HG03575 (cell line): Measurements from ENCODE around the gene LRRC4C.

Experiments used
- ATAC-seq: cut with Tn5 transposase; IDR thresholded peaks from one replicate; pipeline ENCODE4 v1.9.1; 2021; ENCODE audit not compliant: unreplicated experiment, insufficient number of reproducible peaks, low FRiP score; ENCODE audit errors: extremely low read depth

Gene LRRC4C

GRCh38 chr11:40149721-40150120 is 1309.7 kb downstream of the LRRC4C start:
- no peak for ATAC-seq

- no peak for ATAC-seq
Measured at GRCh38 chr11:40140560-40140959, 1318.9 kb downstream of the LRRC4C start.

GRCh38 chr11:40139536-40139935 is 1319.9 kb downstream of the LRRC4C start:
- no peak for ATAC-seq

- no peak for ATAC-seq
Measured at GRCh38 chr11:40139066-40139465, 1320.4 kb downstream of the LRRC4C start.

- ATAC-seq = no peak
Measured at GRCh38 chr11:40134820-40135570, 1324.5 kb downstream of the LRRC4C start.

GRCh38 chr11:40133498-40133897 is 1326.0 kb downstream of the LRRC4C start:
- no peak for ATAC-seq

- no peak for ATAC-seq
Measured at GRCh38 chr11:40132912-40133311, 1326.5 kb downstream of the LRRC4C start.

GRCh38 chr11:40130427-40130826 is 1329.0 kb downstream of the LRRC4C start:
- ATAC-seq = no peak

- no peak for ATAC-seq
Measured at GRCh38 chr11:40129266-40129665, 1330.2 kb downstream of the LRRC4C start.

- no peak for ATAC-seq
Measured at GRCh38 chr11:40125054-40125453, 1334.4 kb downstream of the LRRC4C start.

GRCh38 chr11:40119661-40120060 is 1339.8 kb downstream of the LRRC4C start:
- ATAC-seq = no peak

GRCh38 chr11:40118780-40119179 is 1340.7 kb downstream of the LRRC4C start:
- no peak for ATAC-seq

GRCh38 chr11:40118026-40118425 is 1341.4 kb downstream of the LRRC4C start:
- no peak for ATAC-seq

- no peak for ATAC-seq
Measured at GRCh38 chr11:40104941-40105550, 1354.4 kb downstream of the LRRC4C start.

GRCh38 chr11:40100781-40101180 is 1358.7 kb downstream of the LRRC4C start:
- no peak for ATAC-seq

GRCh38 chr11:40100162-40100553 is 1359.3 kb downstream of the LRRC4C start:
- ATAC-seq = no peak

GRCh38 chr11:40099426-40100161 is 1359.9 kb downstream of the LRRC4C start:
- ATAC-seq = no peak

GRCh38 chr11:40095446-40095845 is 1364.0 kb downstream of the LRRC4C start:
- no peak for ATAC-seq

- ATAC-seq = no peak
Measured at GRCh38 chr11:40094954-40095353, 1364.5 kb downstream of the LRRC4C start.

GRCh38 chr11:40080434-40080833 is 1379.0 kb downstream of the LRRC4C start:
- no peak for ATAC-seq
